Kidney epithelial cell (primary cell): Measurements from ENCODE around the gene FCMR. TPM values are rescaled to one million over a fixed set of nuclear protein-coding genes. Genes with fewer than 3 reads are reported as not detected.

Experiments
- DNase-seq: peaks from one replicate; pipeline ENCODE4 v3.0.0-alpha.2; 2010; ENCODE audit warnings: low read depth
- H3K27me3 ChIP-seq: 2 replicates; pipeline ENCODE4 v1.6.0; 2011; ENCODE audit warnings: low read length; ENCODE audit not compliant: control insufficient read depth, insufficient read depth
- H3K36me3 ChIP-seq: 2 replicates; pipeline ENCODE4 v1.5.1; 2011; ENCODE audit warnings: low read length; ENCODE audit not compliant: control insufficient read depth, insufficient read depth
- H3K4me3 ChIP-seq: 2 replicates; pipeline ENCODE4 v1.5.1; 2011; ENCODE audit warnings: low read depth, mild to moderate bottlenecking, control low read depth, low read length
- total RNA-seq: library from RNA; depleted of rRNA; stranded (reverse); fragments of >200 nt; gene quantifications from 2 replicates; pipeline ENCODE4 v1.2.3, GENCODE V29; 2015
- TF ChIP-seq, protein P1 (sequence below): IDR thresholded peaks from 2 replicates; pipeline ENCODE4 v1.5.1; 2011; ENCODE audit warnings: mild to moderate bottlenecking, moderate library complexity, low read length, control low read depth, inconsistent platforms; ENCODE audit not compliant: insufficient read depth, poor library complexity, severe bottlenecking

The FCMR gene
- total RNA-seq, 1 donor from 2014 or later, result 0.71 TPM

DNA sequence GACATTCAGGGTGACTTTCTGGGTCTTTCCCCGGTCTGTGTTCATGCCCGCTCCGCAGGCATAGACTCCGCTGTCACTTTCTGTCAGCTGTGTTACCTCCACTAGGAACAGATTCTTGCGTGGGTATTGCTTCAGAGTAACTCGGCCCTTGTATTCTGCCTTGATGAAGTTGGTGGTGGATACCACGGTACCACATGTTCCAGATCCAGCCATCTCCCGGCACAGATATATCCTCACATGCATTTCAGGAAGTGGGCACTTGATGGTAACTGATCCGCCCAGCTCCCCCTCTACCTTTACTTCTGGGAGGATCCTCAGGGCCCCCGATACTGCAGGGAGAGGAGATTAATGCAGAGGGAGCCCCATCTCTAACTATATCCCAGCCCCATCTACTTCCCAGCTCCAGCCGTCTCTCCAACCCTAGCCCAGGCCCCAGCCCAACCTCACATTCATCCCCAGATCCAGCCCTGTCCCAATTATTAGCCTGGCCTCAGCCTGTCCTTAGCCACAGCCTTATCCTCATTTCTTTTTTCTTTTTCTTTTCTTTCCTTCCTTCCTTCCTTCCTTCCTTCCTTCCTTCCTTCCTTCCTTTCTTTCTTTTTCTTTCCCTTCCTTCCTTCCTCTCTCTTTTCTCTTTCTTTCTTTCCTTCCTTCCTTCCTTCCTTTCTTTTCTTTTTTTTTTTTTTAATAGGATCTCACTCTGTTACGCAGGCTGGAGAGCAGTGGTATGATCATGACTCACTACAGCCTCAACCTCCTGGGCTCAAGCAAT is 7.8 kb downstream of the FCMR start:
- Histone ChIP-seq H3K4me3 (no peak overlapping the region), H3K36me3 (no peaks in the 10 kb centered on the region), H3K27me3 (peaks cover 2% of the 10 kb centered on the region)
- TF ChIP-seq, protein P1, sequence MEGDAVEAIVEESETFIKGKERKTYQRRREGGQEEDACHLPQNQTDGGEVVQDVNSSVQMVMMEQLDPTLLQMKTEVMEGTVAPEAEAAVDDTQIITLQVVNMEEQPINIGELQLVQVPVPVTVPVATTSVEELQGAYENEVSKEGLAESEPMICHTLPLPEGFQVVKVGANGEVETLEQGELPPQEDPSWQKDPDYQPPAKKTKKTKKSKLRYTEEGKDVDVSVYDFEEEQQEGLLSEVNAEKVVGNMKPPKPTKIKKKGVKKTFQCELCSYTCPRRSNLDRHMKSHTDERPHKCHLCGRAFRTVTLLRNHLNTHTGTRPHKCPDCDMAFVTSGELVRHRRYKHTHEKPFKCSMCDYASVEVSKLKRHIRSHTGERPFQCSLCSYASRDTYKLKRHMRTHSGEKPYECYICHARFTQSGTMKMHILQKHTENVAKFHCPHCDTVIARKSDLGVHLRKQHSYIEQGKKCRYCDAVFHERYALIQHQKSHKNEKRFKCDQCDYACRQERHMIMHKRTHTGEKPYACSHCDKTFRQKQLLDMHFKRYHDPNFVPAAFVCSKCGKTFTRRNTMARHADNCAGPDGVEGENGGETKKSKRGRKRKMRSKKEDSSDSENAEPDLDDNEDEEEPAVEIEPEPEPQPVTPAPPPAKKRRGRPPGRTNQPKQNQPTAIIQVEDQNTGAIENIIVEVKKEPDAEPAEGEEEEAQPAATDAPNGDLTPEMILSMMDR, result no peak
- DNase-seq, result no peak

- TF ChIP-seq, protein P1, result peak; percentile 72
- DNase-seq, result no peak
- peaks cover 2% of the 10 kb centered on the region for H3K27me3 ChIP-seq
Observed at GRCh38 chr1:206912445-206913095, 9.2 kb downstream of the FCMR start.

DNA sequence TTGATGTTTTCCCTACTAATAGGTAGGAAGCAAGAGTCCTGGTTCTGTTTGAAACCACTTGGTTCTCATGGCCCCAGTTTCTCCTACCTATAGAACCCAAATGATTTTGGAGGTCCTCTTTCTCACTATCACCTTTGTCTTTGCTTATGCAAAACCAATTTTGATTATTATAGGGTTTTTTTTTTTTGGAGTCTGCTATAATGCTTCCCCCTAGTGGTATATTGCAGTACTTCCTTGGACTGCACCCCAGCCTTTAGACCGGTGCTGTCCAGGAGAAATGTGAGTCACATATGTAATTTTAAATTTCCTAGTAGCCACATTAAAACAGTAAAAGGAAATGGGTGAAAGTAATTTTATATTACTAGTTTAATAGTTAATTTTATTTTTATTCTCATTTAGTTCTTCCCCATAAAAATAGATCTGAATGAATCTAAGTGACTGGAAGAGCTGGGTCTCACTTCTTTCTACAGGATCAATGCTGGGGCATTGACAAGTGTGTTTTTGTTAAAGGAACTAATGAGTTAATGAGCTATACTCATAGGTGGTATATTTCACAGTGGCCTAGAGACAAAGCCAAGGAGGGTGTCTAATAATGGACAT is 10.6 kb downstream of the FCMR start:
- H3K27me3 ChIP-seq, result peaks cover 2% of the 10 kb centered on the region
- TF ChIP-seq, protein P1, result peak; percentile 76
- DNase-seq, result no peak
- H3K4me3 ChIP-seq, result no peak overlapping the region
- no peaks in the 10 kb centered on the region for H3K36me3 ChIP-seq

More at GRCh38 chr1:206912445-206913095, 9.2 kb downstream of the FCMR start:
- no peak overlapping the region for H3K4me3 ChIP-seq
- H3K36me3 ChIP-seq, result no peaks in the 10 kb centered on the region

- DNase-seq, result no peak
- H3K27me3 ChIP-seq, result peaks cover 2% of the 10 kb centered on the region
- H3K4me3 ChIP-seq, result peak overlapping the region; percentile 49
- no peaks in the 10 kb centered on the region for H3K36me3 ChIP-seq
- TF ChIP-seq, protein P1, result no peak
Observed at GRCh38 chr1:206909883-206910318, 11.8 kb downstream of the FCMR start.

GRCh38 chr1:206909161-206909882 is 12.4 kb downstream of the FCMR start:
- H3K4me3 ChIP-seq, result peak overlapping the region; percentile 49
- DNase-seq, result no peak
- TF ChIP-seq, protein P1, result no peak
- no peaks in the 10 kb centered on the region for H3K36me3 ChIP-seq
- peaks cover 2% of the 10 kb centered on the region for H3K27me3 ChIP-seq
